GM21619 (cell line): ENCODE measurements around the gene TUBB2B.

Experiments
- ATAC-seq: cut with Tn5 transposase; IDR thresholded peaks from one replicate; pipeline ENCODE4 v1.9.1; 2021; ENCODE audit not compliant: unreplicated experiment

Gene TUBB2B

GRCh38 chr6:3235486-3235885 lies 8.0 kb upstream of the TUBB2B start:
- peak; percentile 50 for ATAC-seq

- no peak for ATAC-seq
Observed at GRCh38 chr6:3233904-3234303, 6.5 kb upstream of the TUBB2B start.

GRCh38 chr6:3233321-3233720 lies 5.9 kb upstream of the TUBB2B start:
- ATAC-seq, result no peak

GRCh38 chr6:3232017-3232945 lies 4.8 kb upstream of the TUBB2B start:
- ATAC-seq, result no peak

GRCh38 chr6:3231247-3232016 lies 4.0 kb upstream of the TUBB2B start:
- ATAC-seq, result no peak

GRCh38 chr6:3230900-3231246 lies 3.4 kb upstream of the TUBB2B start:
- no peak for ATAC-seq

GRCh38 chr6:3230256-3230882 lies 2.9 kb upstream of the TUBB2B start:
- ATAC-seq, result no peak

GRCh38 chr6:3229566-3230178 lies 2.2 kb upstream of the TUBB2B start:
- ATAC-seq, result no peak

GRCh38 chr6:3228771-3229565 lies 1.5 kb upstream of the TUBB2B start:
- ATAC-seq, result no peak

GRCh38 chr6:3228046-3228671 lies 706 bp upstream of the TUBB2B start:
- ATAC-seq, result no peak

- ATAC-seq, result no peak
Observed at GRCh38 chr6:3226481-3227362, 731 bp downstream of the TUBB2B start.

GRCh38 chr6:3226042-3226441 lies 1.4 kb downstream of the TUBB2B start:
- ATAC-seq, result no peak

GRCh38 chr6:3222506-3223038 lies 4.9 kb downstream of the TUBB2B start:
- no peak for ATAC-seq

GRCh38 chr6:3221578-3221977 lies 5.9 kb downstream of the TUBB2B start:
- no peak for ATAC-seq

- no peak for ATAC-seq
Observed at GRCh38 chr6:3220366-3220765, 7.1 kb downstream of the TUBB2B start.

GRCh38 chr6:3218266-3218665 lies 9.2 kb downstream of the TUBB2B start:
- no peak for ATAC-seq

- ATAC-seq, result no peak
Observed at GRCh38 chr6:3217286-3217685, 10.2 kb downstream of the TUBB2B start.

- ATAC-seq, result no peak
Observed at GRCh38 chr6:3214898-3215297, 12.6 kb downstream of the TUBB2B start.

- ATAC-seq, result no peak
Observed at GRCh38 chr6:3213334-3213695, 14.1 kb downstream of the TUBB2B start.
